CD4-positive, alpha-beta T cell treated with Interleukin-10 for 1 hour (primary cell): Measurements from ENCODE around the gene ERBIN.
"Not testable (repeated sequence)": the region's sequence is repeated elsewhere in the genome, so short reads cannot be mapped to it uniquely, and the experiment has no call there.

ENCODE experiments used
- DNase-seq: peaks from one replicate; pipeline ENCODE4 v3.0.0-alpha.2; 2020

ERBIN gene

DNA sequence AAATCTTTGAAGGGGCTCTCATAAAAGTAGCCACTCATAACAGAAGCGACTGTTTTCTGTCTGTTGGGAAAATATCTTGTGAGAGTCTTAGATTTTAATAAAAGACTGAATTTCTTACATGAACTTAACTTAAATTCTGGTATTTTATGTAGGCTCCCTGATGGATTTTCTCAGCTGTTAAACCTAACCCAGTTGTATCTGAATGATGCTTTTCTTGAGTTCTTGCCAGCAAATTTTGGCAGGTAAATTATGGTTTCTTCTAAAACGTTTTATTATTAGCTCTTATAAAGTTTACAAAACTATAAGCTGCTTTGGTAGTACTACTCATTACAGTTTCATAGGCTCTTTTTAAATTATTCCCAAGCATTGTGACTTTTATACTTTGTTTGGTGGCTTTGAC is 87.0 kb downstream of the ERBIN start:
- no peak for DNase-seq

DNA sequence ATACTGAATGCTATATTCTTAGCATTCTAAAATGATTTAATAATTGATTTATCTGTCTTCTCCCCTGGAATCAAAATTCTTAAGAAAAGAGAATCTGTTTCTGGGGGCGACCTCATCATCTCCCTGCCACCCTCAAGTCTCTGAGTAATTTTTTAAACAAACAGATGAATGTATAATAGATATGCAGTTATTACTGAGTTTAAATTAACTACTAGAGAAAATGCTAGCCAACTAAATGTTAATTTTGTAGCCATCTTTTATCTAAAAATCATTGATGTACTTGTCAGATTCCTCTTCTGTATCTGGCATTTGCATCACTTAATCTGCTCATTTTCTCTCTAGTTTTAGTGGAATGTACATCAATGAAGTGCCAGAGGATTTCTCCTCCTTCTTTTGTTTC is 87.5 kb downstream of the ERBIN start:
- no peak for DNase-seq

DNA sequence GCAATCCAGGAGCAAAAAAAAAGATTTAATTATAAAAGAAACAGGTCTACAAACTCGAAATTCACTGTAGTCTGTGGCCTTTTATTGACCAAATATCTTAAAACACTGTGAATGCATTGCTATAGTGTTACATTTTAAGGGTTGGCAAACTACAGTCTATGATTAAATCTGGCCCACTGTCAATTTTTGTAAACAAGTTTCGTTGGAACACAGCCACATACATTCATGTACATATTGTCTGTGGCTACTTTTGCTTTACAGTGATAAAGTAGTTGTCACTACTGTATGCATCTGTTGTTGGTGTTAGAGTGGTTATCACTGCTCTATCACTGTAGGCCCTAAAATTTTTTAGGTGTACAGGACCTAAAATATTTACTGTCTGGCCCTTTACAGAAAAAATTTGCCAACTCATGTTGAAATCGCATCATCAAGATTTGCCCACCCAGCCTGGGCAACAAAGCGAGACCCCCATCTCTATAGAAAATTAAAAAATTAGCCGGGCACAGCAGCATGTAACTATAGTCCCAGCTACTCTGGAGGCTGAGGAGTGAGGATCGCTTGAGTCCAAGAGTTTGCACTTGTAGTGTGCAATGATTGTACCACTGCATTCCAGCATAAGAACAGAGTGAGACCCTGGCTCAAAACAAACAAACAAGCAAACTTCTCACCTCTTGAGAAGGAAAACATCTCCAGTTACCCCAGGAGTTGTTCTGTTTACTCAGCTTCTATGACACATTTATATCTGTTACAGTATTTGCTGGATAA is 89.0 kb downstream of the ERBIN start:
- no peak for DNase-seq

DNA sequence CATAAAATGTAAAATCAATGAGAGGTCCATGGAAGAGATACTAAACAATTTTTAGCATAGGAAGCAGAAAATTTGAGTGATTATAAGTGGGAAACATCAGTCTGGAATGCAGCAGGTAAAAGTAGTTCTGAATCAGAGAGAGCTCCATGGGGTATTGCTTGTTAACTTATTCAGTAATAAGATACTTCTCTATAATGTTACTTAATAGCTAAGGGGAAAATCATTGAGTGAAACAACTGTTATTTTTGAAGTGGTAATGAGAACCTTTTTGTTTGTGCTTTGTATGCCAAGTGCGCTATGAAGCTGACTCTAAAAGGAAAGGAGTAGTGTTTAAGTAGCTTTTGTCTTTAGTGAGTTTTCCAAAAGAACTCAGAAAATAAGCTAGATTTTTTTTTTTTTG is 95.2 kb downstream of the ERBIN start:
- DNase-seq = no peak

- DNase-seq = no peak
These were observed 112.9 kb downstream of the ERBIN start for GRCh38 chr5:66039296-66039695.

GRCh38 chr5:66039701-66040100 is 113.3 kb downstream of the ERBIN start:
- DNase-seq = no peak

DNA sequence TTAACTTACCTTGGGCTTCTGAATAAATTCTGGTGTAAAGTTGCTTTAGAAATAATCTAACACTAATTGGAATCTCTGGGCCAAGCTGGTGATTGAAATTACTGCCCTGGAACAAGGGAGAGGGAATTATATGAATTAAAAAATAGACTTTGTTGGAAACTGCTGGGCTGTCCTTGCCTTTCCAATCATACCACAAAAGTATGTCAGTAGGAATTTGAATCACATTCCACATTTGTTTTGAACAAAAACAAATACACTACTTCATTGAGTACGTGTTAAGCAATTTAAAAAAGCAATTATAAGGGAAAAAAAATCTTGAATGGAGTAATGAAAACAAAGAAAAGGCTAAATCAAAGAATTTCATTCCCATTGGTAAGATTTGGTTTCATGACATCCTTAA is 115.3 kb downstream of the ERBIN start:
- no peak for DNase-seq

DNA sequence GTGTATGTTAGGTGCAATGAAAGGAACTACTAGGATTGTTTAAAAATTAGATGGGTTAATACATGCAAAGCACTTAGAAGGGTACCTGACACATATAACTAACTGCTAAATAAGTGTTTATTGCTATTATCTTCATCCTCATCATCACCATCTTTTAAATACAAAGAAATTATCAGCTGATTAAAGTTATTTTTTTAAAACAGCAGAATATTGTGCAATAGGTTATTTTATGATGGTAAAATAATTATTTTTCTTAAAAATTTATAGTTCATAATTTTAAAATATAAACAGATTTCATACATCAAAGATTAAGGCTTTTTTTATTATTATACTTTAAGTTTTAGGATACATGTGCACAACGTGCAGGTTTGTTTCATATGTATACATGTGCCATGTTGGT is 130.9 kb downstream of the ERBIN start:
- DNase-seq = no peak

DNA sequence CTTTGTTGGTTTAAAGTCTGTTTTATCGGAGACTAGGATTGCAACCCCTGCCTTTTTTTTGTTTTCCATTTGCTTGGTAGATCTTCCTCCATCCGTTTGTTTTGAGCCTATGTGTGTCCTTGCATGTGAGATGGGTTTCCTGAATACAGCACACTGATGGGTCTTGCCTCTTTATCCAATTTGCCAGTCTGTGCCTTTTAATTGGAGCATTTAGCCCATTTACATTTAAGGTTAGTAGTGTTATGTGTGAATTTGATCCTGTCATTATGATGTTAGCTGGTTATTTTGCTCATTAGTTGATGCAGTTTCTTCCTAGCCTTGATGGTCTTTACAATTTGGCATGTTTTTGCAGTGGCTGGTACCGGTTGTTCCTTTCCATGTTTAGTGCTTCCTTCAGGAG is 134.9 kb downstream of the ERBIN start:
- not testable (repeated sequence) for DNase-seq

DNA sequence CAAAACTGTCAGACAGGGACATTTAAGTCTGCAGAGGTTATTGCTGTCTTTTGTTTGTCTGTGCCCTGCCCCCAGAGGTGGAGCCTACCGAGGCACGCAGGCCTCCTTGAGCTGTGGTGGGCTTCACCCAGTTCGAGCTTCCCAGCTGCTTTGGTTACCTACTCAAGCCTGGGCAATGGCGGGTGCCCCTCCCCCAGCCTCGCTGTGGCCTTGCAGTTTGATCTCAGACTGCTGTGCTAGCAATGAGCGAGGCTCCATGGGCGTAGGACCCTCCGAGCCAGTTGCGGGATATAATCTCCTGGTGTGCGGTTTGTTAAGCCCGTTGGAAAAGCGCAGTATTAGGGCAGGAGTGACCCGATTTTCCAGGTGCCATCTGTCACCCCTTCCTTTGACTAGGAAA is 136.7 kb downstream of the ERBIN start:
- not testable (repeated sequence) for DNase-seq

- DNase-seq = no peak
These were observed 140.5 kb downstream of the ERBIN start for GRCh38 chr5:66066826-66067225.

DNA sequence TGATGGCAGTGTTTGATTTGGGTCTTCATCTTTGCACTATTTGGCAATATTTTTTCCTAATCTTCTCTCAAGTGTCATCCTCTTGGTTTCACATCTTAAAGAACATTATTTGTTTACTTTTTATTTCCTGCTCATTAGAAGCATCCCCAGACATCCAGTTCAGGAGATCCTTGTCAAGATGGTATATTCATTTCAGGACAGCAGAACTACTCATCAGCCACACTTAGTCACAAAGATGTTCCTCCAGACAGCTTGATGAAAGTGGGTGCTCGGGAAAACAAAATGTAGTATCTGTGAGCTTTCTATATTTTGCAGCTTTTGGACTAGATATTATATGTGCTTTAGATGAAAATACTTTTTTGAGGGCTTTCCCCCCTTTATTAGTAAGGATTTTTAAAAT is 145.7 kb downstream of the ERBIN start:
- no peak for DNase-seq

- DNase-seq = no peak
These were observed 148.5 kb downstream of the ERBIN start for GRCh38 chr5:66074901-66075300.

DNA sequence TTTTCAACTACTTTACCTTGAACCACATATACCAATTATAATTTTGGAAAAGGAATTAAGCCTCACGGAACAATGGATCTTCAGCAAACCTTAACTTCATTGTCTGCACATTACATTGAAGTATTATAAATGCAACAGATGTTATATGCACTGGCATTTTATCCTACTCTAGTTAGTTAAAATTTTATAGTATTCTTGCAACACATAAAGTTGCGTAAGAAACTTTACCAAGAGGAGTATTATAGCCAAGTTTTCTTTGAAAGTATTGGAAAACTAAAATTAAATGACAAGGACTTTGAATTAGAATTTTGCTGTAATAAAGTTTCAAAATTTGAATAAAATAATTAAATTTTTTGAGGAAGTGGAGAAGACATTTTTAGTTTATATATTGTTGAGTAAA is 154.3 kb downstream of the ERBIN start:
- DNase-seq = no peak

GRCh38 chr5:66089384-66089783 is 163.0 kb downstream of the ERBIN start:
- no peak for DNase-seq

GRCh38 chr5:66100851-66101250 is 174.5 kb downstream of the ERBIN start:
- DNase-seq = no peak

DNA sequence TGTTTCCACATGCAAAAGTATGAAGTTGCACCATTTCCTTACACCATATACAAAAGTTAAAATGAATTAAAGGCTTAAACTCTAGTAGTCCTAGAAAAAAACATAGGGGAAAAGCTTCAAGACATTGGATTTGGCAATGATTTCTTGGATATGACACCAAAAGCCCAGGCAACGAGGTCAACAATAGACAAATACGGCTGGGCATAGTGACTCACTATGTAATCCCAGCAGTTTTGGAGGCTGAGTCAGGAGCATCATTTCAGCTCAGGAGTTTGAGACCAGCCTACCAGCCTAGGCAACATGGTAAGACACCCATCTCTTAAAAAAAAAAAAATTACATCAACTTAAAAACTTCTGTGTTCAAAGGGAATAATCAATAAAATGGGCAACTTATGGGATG is 186.8 kb downstream of the ERBIN start:
- DNase-seq = no peak

DNA sequence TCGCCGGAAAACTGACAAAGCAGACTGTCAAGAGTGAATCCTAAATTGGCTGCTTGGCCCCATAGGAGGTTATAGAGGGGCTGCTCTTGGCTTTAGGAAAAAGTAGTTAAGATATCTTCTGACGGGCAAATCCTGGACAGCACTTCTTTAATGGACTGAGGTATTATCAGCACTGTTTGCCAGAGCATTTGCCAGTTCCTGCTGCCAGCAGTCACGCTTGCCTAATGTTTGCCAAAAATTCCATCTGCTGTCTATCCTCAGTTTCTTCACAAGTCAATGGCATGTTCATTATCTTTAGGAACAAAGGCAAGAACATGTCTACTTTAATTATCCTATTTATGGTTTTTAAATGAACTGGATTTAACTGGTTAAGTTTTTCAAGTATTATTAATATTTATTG is 191.9 kb downstream of the ERBIN start:
- no peak for DNase-seq

DNA sequence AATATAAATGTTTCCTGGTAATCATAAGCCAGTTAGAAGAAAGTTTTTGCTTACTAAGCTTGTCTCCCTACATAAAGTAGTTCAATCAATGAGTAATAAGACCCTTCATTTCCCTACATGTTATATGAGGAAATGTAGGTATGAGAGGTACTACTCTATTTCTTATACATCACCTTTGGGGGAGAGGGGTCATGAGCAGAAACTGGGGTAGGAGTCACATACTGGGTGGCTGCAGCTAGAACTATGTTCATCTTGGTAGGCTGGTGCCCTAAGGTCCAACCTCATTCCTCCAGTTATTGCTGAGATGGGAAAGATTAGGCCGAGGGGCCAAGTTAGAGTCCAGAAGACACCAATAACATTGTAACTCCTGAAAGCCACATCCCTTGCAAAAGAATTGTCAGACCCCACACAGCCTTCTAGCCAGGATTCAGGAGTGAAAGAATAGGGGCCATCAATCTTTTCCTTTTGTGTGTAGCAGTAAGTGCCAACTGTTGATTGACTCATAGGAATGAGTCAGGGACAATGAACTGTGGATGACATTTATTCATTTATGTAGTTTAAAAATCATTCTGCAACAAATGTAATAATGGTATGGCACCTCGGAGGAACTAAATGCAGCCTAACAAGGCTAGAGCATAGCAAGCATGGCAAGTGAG is 196.1 kb downstream of the ERBIN start:
- DNase-seq = no peak

DNA sequence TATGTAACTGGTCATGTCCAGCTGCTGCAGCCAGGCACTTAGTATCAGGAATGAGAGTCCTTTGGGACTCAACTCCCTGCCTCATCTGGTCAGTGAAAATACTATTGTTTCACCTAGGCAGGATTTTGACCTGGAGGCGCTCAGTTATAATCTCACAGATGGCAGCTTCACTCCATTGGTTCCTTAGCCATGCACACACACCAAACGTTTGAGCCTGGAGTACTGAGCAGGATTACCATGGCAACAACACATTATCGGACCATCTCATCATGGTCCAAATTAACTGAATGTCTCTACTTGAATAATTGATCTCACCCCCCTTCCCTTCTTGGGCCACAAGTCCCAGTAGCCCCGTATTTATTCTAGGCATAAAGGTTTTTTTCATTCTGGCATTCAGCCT is 202.8 kb downstream of the ERBIN start:
- no peak for DNase-seq

GRCh38 chr5:66130493-66130892 is 204.1 kb downstream of the ERBIN start:
- DNase-seq = no peak
